Prostate gland (tissue), 2 donors: ENCODE data around the gene LOXHD1. TPM values are rescaled to one million over a fixed set of nuclear protein-coding genes. Genes with fewer than 3 reads are reported as not detected.

Experiments used
- DNase-seq: peaks from one replicate; pipeline ENCODE4 v3.0.0-alpha.2; 2019; ENCODE audit warnings: low spot score
- H3K27ac ChIP-seq, 2 donors: fragments of 200-600 bp; sonication (generic); 2 replicates each; pipeline ENCODE4 v1.5.1; 2017 to 2019
- H3K27me3 ChIP-seq: fragments of 200-600 bp; sonication (generic); replicated peaks from 2 replicates; pipeline ENCODE4 v1.5.1; 2019; ENCODE audit not compliant: insufficient read depth
- H3K36me3 ChIP-seq, 2 donors: fragments of 200-600 bp; sonication (generic); 1 replicate in 1 of 2; 2 replicates in 1 of 2; pipeline versions ENCODE4 v1.5.1 to v1.8.1; 2017 to 2019
- H3K4me1 ChIP-seq: fragments of 200-600 bp; sonication (generic); replicated peaks from 2 replicates; pipeline ENCODE4 v1.5.1; 2019
- H3K4me3 ChIP-seq, 2 donors: fragments of 200-600 bp; sonication (generic); 2 replicates each; pipeline ENCODE4 v1.5.1; 2017 to 2019
- H3K9me3 ChIP-seq: fragments of 200-600 bp; sonication (generic); 2 replicates; pipeline ENCODE4 v1.5.1; 2017
- POLR2A ChIP-seq: fragments of 450-650 bp; IDR thresholded peaks from one replicate; pipeline ENCODE4 v1.6.1; 2016; ENCODE audit warnings: antibody characterized with exemption, mild to moderate bottlenecking
- POLR2AphosphoS5 ChIP-seq: sonication (generic); formaldehyde crosslinking; IDR thresholded peaks from one replicate; pipeline ENCODE4 v1.6.1; 2017; ENCODE audit warnings: antibody characterized with exemption
- WGBS: methylation state at CpG from one replicate; pipeline ENCODE4 v1.1.5; 2018; 5-methylcytosine and 5-hydroxymethylcytosine counted together
- intact Hi-C: fragments of 100-400 bp; cut with DNase I; formaldehyde crosslinking; loops from one replicate; pipeline ENCODE4 v1.14.2; 2022
- total RNA-seq, 2 donors: library from RNA; depleted of rRNA; stranded (reverse); fragments of >200 nt; gene quantifications; one replicate each; pipeline ENCODE4 v1.1.0, GENCODE V29; 2016
- TF ChIP-seq, protein P1 (sequence below), 4 experiments: fragments of 200-600 bp in 2 of 4; fragments of 450-650 bp in 2 of 4; sonication (generic) in 2 of 4; IDR thresholded peaks; 1 replicate in 3 of 4; 2 replicates in 1 of 4; pipeline ENCODE4 v1.5.1; 2016 to 2019; ENCODE audit warnings: antibody characterized with exemption in 4 of 4, mild to moderate bottlenecking in 2 of 4, moderate library complexity in 2 of 4

The LOXHD1 gene
- total RNA-seq, 2 donors from 2014 or later, result 1.4 TPM; not detected in 1

- H3K9me3 ChIP-seq, result no peaks in the 10 kb centered on the region
- DNase-seq, result no peak
- H3K36me3 ChIP-seq, result no peaks in the 10 kb centered on the region
- no peaks in the 10 kb centered on the region for H3K4me1 ChIP-seq
- no peaks in the 10 kb centered on the region for H3K27me3 ChIP-seq
- TF ChIP-seq, protein P1, sequence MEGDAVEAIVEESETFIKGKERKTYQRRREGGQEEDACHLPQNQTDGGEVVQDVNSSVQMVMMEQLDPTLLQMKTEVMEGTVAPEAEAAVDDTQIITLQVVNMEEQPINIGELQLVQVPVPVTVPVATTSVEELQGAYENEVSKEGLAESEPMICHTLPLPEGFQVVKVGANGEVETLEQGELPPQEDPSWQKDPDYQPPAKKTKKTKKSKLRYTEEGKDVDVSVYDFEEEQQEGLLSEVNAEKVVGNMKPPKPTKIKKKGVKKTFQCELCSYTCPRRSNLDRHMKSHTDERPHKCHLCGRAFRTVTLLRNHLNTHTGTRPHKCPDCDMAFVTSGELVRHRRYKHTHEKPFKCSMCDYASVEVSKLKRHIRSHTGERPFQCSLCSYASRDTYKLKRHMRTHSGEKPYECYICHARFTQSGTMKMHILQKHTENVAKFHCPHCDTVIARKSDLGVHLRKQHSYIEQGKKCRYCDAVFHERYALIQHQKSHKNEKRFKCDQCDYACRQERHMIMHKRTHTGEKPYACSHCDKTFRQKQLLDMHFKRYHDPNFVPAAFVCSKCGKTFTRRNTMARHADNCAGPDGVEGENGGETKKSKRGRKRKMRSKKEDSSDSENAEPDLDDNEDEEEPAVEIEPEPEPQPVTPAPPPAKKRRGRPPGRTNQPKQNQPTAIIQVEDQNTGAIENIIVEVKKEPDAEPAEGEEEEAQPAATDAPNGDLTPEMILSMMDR (IDR thresholded peaks at IDR 0.05), result no peak
- TF ChIP-seq POLR2AphosphoS5 (no peak), POLR2A (no peak)
- intact Hi-C loops, result no loop called here
- WGBS, result 83% methylated on average over 12 of the region's 12 CpGs
- no peak overlapping the region for H3K27ac ChIP-seq
- H3K4me3 ChIP-seq, result no peak overlapping the region
These were observed 7.8 kb downstream of the LOXHD1 start for GRCh38 chr18:46649071-46649862.

GRCh38 chr18:46646468-46646867, 10.6 kb downstream of the LOXHD1 start:
- intact Hi-C loops, result no loop called here
- 82% methylated on average over 7 of the region's 7 CpGs for WGBS
- no peak for DNase-seq

DNA sequence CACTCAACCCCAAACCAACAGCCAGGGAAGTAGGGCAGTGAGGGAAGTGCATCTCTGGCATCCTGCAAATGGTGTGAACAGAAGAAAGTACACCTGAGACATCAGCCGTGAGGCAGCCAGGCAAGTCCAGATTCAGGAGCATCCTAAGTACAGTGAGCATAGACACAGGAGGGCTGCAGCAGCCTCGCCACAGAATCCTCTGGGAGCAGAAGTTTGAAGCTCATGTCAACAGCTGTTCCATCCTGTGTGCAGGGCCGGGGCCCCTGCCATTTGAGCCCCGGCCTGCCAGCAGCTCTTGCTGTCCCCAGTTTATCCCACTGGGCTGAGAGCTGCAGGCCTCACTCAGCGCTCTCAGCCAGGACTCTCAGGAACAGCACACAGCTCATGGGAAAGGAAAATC, 14.5 kb downstream of the LOXHD1 start:
- intact Hi-C loops, result no loop called here
- TF ChIP-seq, protein P1 (IDR thresholded peaks at IDR 0.05), result no peak
- TF ChIP-seq POLR2A (no peak), POLR2AphosphoS5 (no peak)
- H3K27ac ChIP-seq, result no peak overlapping the region
- H3K36me3 ChIP-seq, result no peaks in the 10 kb centered on the region
- no peak overlapping the region for H3K4me3 ChIP-seq
- 72% methylated on average over 5 of the region's 5 CpGs for WGBS
- H3K27me3 ChIP-seq, result no peaks in the 10 kb centered on the region
- no peaks in the 10 kb centered on the region for H3K4me1 ChIP-seq
- no peaks in the 10 kb centered on the region for H3K9me3 ChIP-seq
- no peak for DNase-seq

More at GRCh38 chr18:46646468-46646867, 10.6 kb downstream of the LOXHD1 start:
- no peaks in the 10 kb centered on the region for H3K9me3 ChIP-seq
- TF ChIP-seq POLR2A, result no peak
- no peak for TF ChIP-seq POLR2AphosphoS5
- TF ChIP-seq, protein P1 (IDR thresholded peaks at IDR 0.05), result no peak
- H3K27ac ChIP-seq, result no peak overlapping the region
- no peaks in the 10 kb centered on the region for H3K27me3 ChIP-seq
- H3K4me3 ChIP-seq, result no peak overlapping the region
- H3K4me1 ChIP-seq, result no peaks in the 10 kb centered on the region
- no peaks in the 10 kb centered on the region for H3K36me3 ChIP-seq

- TF ChIP-seq POLR2A, result no peak
- TF ChIP-seq POLR2AphosphoS5, result no peak
- TF ChIP-seq, protein P1 (IDR thresholded peaks at IDR 0.05), result no peak
- no peaks in the 10 kb centered on the region for H3K27me3 ChIP-seq
- 77% methylated on average over 7 of the region's 7 CpGs for WGBS
These were observed 15.1 kb downstream of the LOXHD1 start for GRCh38 chr18:46641917-46642316.

GRCh38 chr18:46639386-46639785, 17.6 kb downstream of the LOXHD1 start:
- H3K4me1 ChIP-seq, result no peaks in the 10 kb centered on the region
- no peak for DNase-seq
- no peaks in the 10 kb centered on the region for H3K36me3 ChIP-seq
- no peak overlapping the region for H3K27ac ChIP-seq
- H3K4me3 ChIP-seq, result no peak overlapping the region
- no peaks in the 10 kb centered on the region for H3K27me3 ChIP-seq
- intact Hi-C loops, result no loop called here
- no peaks in the 10 kb centered on the region for H3K9me3 ChIP-seq
- TF ChIP-seq POLR2A (no peak), POLR2AphosphoS5 (no peak)
- TF ChIP-seq, protein P1 (IDR thresholded peaks at IDR 0.05), result no peak
- 87% methylated on average over 6 of the region's 6 CpGs for WGBS

More at GRCh38 chr18:46641917-46642316, 15.1 kb downstream of the LOXHD1 start:
- H3K27ac ChIP-seq, result no peak overlapping the region
- H3K4me1 ChIP-seq, result no peaks in the 10 kb centered on the region
- H3K36me3 ChIP-seq, result no peaks in the 10 kb centered on the region
- intact Hi-C loops, result no loop called here
- H3K9me3 ChIP-seq, result no peaks in the 10 kb centered on the region
- no peak for DNase-seq
- H3K4me3 ChIP-seq, result no peak overlapping the region
